Mononuclear cell (primary cell): ENCODE results near the gene PRDM11. TPM values are rescaled to one million over a fixed set of nuclear protein-coding genes. Genes with fewer than 3 reads are reported as not detected.
A peak's percentile ranks its signal among the peaks of the same experiment; 100 is the strongest.
"Not testable (repeated sequence)": the region's sequence is repeated elsewhere in the genome, so short reads cannot be mapped to it uniquely, and the experiment has no call there.

Source experiments
- H3K27me3 ChIP-seq: 2 replicates; pipeline ENCODE4 v1.6.0; 2011; ENCODE audit warnings: low read length, control low read depth; ENCODE audit not compliant: insufficient read depth
- H3K4me1 ChIP-seq: 2 replicates; pipeline ENCODE4 v1.5.1; 2011; ENCODE audit warnings: mild to moderate bottlenecking, low read length, control low read depth; ENCODE audit not compliant: insufficient read depth
- H3K4me3 ChIP-seq: 2 replicates; pipeline ENCODE4 v1.5.1; 2011; ENCODE audit warnings: mild to moderate bottlenecking, low read length, moderate library complexity
- H3K9me3 ChIP-seq: 2 replicates; pipeline ENCODE4 v1.5.1; 2011; ENCODE audit warnings: low read depth, mild to moderate bottlenecking, control low read depth, low read length
- total RNA-seq: library from RNA; depleted of rRNA; stranded (reverse); fragments of >200 nt; gene quantifications from one replicate; pipeline ENCODE4 v1.2.3, GENCODE V29; 2012

Gene PRDM11
- total RNA-seq, 1 donor = 0.73 TPM

DNA sequence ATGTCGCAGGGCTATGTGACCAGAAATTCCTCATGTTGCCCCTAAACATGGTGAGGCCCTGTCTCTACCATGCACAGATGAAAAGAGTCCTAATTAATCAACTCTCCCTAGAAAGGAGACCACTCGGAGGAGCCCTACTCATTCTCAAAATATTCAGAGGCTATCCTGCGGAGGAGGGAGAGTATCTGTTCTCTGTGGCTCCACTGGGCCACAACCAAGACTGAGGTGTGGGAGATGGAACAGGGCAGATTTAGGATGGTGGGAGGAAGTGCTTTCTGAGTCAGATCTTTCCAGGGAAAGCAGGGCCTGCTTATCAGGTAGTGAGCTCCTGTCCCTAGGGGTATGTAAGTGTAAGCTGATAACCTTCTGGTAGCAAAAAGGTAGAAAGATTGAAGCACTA, 37.0 kb upstream of the PRDM11 start:
- no peaks in the 10 kb centered on the region for H3K9me3 ChIP-seq
- H3K4me3 ChIP-seq = no peak overlapping the region
- no peaks in the 10 kb centered on the region for H3K4me1 ChIP-seq
- H3K27me3 ChIP-seq = peaks cover 5% of the 10 kb centered on the region

- Histone ChIP-seq H3K4me3 (no peak overlapping the region), H3K9me3 (no peaks in the 10 kb centered on the region), H3K4me1 (no peaks in the 10 kb centered on the region)
These were observed 35.9 kb upstream of the PRDM11 start for GRCh38 chr11:45110562-45110961.

GRCh38 chr11:45113807-45114206, 32.6 kb upstream of the PRDM11 start:
- Histone ChIP-seq H3K9me3 (no peaks in the 10 kb centered on the region), H3K4me1 (no peaks in the 10 kb centered on the region), H3K27me3 (peaks cover 35% of the 10 kb centered on the region), H3K4me3 (no peak overlapping the region)

More at GRCh38 chr11:45110562-45110961, 35.9 kb upstream of the PRDM11 start:
- peaks cover 15% of the 10 kb centered on the region for H3K27me3 ChIP-seq

DNA sequence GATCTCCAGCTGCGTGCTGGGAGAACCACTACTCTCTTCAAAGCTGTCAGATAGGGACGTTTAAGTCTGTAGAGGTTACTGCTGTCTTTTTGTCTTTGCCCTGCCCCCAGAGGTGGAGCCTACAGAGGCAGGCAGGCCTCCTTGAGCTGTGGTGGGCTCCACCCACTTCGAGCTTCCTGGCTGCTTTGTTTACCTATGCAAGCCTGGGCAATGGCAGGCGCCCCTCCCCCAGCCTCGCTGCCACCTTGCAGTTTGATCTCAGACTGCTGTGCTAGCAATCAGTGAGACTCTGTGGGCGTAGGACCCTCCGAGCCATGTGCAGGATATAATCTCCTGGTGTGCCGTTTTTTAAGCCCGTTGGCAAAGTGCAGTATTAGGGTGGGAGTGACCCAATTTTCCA, 18.6 kb upstream of the PRDM11 start:
- peaks cover 12% of the 10 kb centered on the region for H3K27me3 ChIP-seq
- H3K4me3 ChIP-seq, H3K4me1 ChIP-seq: not testable (repeated sequence)

GRCh38 chr11:45133878-45134277, 12.6 kb upstream of the PRDM11 start:
- Histone ChIP-seq H3K4me3 (no peak overlapping the region), H3K9me3 (peaks cover 10% of the 10 kb centered on the region), H3K4me1 (no peaks in the 10 kb centered on the region), H3K27me3 (peaks cover 22% of the 10 kb centered on the region)

More for the DNA sequence above, 18.6 kb upstream of the PRDM11 start:
- peaks cover 10% of the 10 kb centered on the region for H3K9me3 ChIP-seq

- Histone ChIP-seq H3K4me3 (no peak overlapping the region), H3K4me1 (peaks cover 7% of the 10 kb centered on the region), H3K9me3 (no peaks in the 10 kb centered on the region), H3K27me3 (peaks cover 14% of the 10 kb centered on the region)
These were observed 5.3 kb upstream of the PRDM11 start for GRCh38 chr11:45141171-45141570.

DNA sequence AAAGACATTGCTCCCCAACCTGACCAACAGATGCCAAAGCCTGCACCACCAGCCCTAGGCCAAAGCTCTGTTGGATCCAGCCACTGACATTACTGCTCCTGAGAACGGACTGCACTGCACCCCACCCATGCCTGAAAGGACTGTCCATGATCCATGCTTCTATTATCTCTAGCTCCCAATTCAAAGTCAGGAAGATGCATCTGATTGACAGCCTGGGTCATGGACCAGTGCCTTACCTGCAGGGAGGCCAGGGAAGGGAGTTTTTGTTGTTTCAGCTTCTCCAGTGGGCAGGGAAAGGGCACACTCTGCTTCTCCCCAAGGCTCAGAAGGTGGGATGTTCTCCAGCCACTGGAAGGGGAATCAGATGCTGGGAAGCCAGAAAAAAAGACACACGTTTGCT, 4.8 kb upstream of the PRDM11 start:
- Histone ChIP-seq H3K27me3 (peaks cover 14% of the 10 kb centered on the region), H3K4me1 (peaks cover 9% of the 10 kb centered on the region), H3K4me3 (no peak overlapping the region), H3K9me3 (no peaks in the 10 kb centered on the region)

DNA sequence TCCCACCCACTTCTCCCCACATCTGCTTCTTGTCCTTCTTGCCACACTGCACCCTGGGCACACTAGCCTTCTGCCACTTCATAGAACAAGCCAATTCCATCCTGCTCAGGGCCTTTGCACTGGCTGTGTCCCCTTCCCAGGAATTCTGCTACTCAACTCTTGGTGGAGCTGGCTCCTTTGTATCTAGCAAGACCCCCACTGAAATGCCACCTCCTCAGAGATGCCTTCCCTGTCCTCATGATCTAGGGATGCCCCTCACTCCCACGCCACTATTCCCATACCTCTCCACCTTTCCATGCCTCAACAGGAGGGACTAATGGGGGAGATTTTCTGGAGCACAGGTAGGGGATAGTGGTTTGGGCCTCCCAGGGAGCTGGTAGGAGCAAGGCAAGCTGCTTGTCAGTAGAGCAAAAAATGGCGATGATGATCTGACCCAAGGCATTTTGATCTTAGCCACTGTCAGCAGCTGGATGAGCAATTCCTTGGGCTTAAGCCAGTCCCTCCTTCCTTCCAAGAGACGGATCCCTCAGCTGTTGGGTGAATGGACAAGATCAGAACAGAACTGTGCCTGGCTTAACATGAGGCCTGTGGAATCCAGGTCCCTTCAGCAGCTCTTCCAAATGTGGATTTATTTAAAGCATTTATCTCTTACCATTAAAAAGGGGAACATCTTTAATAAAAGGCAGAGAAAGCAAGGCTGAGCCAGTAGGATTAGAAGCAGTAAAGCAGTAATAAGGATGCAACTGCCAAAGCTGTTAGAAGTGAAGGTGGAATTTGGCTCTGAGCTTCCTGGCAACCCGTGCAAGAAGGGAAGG, 4.0 kb upstream of the PRDM11 start:
- Histone ChIP-seq H3K27me3 (peaks cover 14% of the 10 kb centered on the region), H3K9me3 (no peaks in the 10 kb centered on the region), H3K4me3 (no peak overlapping the region), H3K4me1 (peaks cover 11% of the 10 kb centered on the region)

- Histone ChIP-seq H3K27me3 (peaks cover 10% of the 10 kb centered on the region), H3K4me3 (no peak overlapping the region), H3K9me3 (no peaks in the 10 kb centered on the region), H3K4me1 (peaks cover 17% of the 10 kb centered on the region)
These were observed 2.9 kb upstream of the PRDM11 start for GRCh38 chr11:45143494-45143893.

GRCh38 chr11:45144126-45145082, 2.0 kb upstream of the PRDM11 start:
- no peaks in the 10 kb centered on the region for H3K9me3 ChIP-seq
- peaks cover 17% of the 10 kb centered on the region for H3K4me1 ChIP-seq
- peaks cover 10% of the 10 kb centered on the region for H3K27me3 ChIP-seq
- H3K4me3 ChIP-seq = no peak overlapping the region

- H3K4me1 ChIP-seq = peaks cover 17% of the 10 kb centered on the region
- H3K9me3 ChIP-seq = no peaks in the 10 kb centered on the region
- H3K27me3 ChIP-seq = peaks cover 10% of the 10 kb centered on the region
- H3K4me3 ChIP-seq = no peak overlapping the region
These were observed 1.4 kb upstream of the PRDM11 start for GRCh38 chr11:45145083-45145378.

- no peaks in the 10 kb centered on the region for H3K9me3 ChIP-seq
- H3K4me3 ChIP-seq = peak overlapping the region; percentile 65
- H3K27me3 ChIP-seq = peaks cover 10% of the 10 kb centered on the region
- peaks cover 17% of the 10 kb centered on the region for H3K4me1 ChIP-seq
These were observed 914 bp upstream of the PRDM11 start for GRCh38 chr11:45145379-45146071.

- Histone ChIP-seq H3K27me3 (peaks cover 10% of the 10 kb centered on the region), H3K9me3 (no peaks in the 10 kb centered on the region), H3K4me1 (peaks cover 17% of the 10 kb centered on the region), H3K4me3 (peak overlapping the region; percentile 57)
These were observed 734 bp downstream of the PRDM11 start for GRCh38 chr11:45147017-45147728.

DNA sequence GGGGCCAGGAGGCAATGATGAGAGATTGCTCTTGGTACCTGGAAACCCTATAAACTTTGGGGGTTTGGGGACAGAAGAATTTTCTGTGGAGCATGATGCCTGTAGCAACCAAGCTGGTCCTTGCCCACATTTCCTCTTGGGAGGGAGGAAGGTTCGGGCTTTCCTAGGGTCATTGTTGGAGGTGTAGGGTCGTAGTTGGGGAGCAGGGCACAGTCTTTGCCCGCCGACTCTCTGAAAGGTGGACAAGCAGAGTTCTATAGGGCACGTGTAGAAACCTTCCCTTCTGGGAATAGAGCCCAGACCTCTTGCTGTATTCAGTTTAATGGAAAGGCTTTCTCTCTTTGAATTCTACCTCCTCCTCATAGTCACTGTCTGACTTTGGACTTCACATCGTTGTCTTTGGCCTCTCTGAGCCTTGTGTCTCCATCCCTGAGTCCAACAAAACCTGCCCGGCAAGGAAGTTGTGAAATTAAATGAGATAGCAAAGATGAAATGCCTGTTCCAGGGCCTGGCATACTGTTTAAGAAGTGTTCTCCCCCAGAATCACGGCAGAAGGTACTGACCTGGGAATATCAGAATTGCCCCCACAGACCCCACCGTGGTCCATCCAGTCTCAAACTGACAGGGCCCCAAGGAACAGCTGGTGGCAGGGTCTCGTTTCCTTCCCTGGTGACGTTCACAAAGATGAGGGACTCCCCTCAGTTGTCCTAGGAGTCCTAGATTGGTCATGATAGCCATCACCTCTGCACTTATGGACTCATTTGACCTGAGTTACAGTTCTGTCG, 1.6 kb downstream of the PRDM11 start:
- H3K4me3 ChIP-seq = peak overlapping the region; percentile 57

More for the DNA sequence above, 1.6 kb downstream of the PRDM11 start:
- peaks cover 17% of the 10 kb centered on the region for H3K4me1 ChIP-seq
- H3K27me3 ChIP-seq = peaks cover 10% of the 10 kb centered on the region
- no peaks in the 10 kb centered on the region for H3K9me3 ChIP-seq
